ENCODE results near the gene ZNF783. TPM values are rescaled to one million over a fixed set of nuclear protein-coding genes. Genes with fewer than 3 reads are reported as not detected.
"Not testable (repeated sequence)": the region's sequence is repeated elsewhere in the genome, so short reads cannot be mapped to it uniquely, and the experiment has no call there.

ZNF783 gene
- total and polyA plus RNA-seq, 9 of the 15 experiments (the other 6 are each of a cell fraction or from before 2014, with no cell fraction given): 0.66 to 11.2 (median 5.4) TPM

- H4K20me1 ChIP-seq (replicated peaks; ENCODE audit: control insufficient read depth, insufficient read depth, low read length); H2AFZ ChIP-seq (ENCODE audit: low read depth, low read length); H3K4me2 ChIP-seq (ENCODE audit: insufficient read depth, low read length); H3K9me1 ChIP-seq (ENCODE audit: control insufficient read depth, insufficient read depth, low read length); H3K27ac ChIP-seq (ENCODE audit: extremely low read depth, low read depth, low read length); DNase-seq (ENCODE audit: extremely low read depth in 1 of 4, low spot score in 3 of 4); H3K79me2 ChIP-seq (ENCODE audit: control insufficient read depth, insufficient read depth, low read length); FAIRE-seq; BruUV-seq (replicated peaks); H3K9ac ChIP-seq (ENCODE audit: insufficient read depth in 1 of 2, low read depth in 2 of 2, low read length in 2 of 2); ATAC-seq; in situ Hi-C loops (cut with MboI); intact Hi-C loops (cut with micrococcal nuclease); CTCF ChIA-PET (ENCODE audit: low intra/inter-chr PET ratio); H3K9me3 ChIP-seq (replicated peaks; ENCODE audit: control insufficient read depth, insufficient read depth, low read depth, low read length); H3K4me3 ChIP-seq; H3K36me3 ChIP-seq (ENCODE audit: control insufficient read depth, insufficient read depth, low read length); H3K4me1 ChIP-seq (replicated peaks in 1 of 2; ENCODE audit: control insufficient read depth in 2 of 2, insufficient read depth in 2 of 2, low read length in 2 of 2): not testable (repeated sequence)
- 58% methylated on average over 8 of the region's 8 CpGs for WGBS (ENCODE audit: insufficient coverage, low coverage, missing lambda C conversion rate)
- H3K27me3 ChIP-seq (ENCODE audit: control insufficient read depth in 2 of 2, insufficient read depth in 2 of 2, low read length in 2 of 2): peaks cover 12 to 23% of the 10 kb centered on the region in 2 experiments; a peak in 4 of 5 replicates
- POLR2A ChIA-PET: interaction anchor here (1.3 kb wide), 1 partner anchor 10 kb away, joined by 4 read pairs; no protein-coding TSS in a partner anchor
Measured at GRCh38 chr7:149274424-149274823, 12.4 kb downstream of the ZNF783 start.

DNA sequence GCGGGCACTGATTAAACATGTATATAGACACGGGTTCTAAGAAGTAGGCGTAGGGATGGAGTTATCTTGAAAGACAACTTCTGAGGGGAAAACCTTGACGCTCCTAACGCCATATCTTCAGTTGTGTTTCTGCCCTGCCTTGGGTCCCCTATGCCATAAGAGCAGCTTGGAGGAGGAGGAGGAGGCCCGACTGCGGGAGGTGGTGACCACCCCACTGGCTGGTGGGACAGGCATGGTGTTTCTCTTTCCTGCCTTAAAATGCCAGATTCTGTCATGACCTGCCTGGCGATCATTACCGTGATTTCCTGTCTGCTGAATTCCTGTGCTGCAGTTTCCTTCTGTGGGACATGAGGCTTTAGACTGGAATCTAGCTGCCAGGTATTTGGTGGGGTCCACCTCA lies 15.9 kb downstream of the ZNF783 start:
- BruUV-seq (replicated peaks): no TSS peak
- Histone ChIP-seq H3K27ac (ENCODE audit: extremely low read depth, low read depth, low read length) (no peak overlapping the region), H3K4me1 (replicated peaks in 1 of 2; ENCODE audit: control insufficient read depth in 2 of 2, insufficient read depth in 2 of 2, low read length in 2 of 2) (peaks cover 0 to 14% of the 10 kb centered on the region in 2 experiments; a peak in 1 of 5 replicates), H4K20me1 (replicated peaks; ENCODE audit: control insufficient read depth, insufficient read depth, low read length) (peaks cover 13% of the 10 kb centered on the region), H3K79me2 (ENCODE audit: control insufficient read depth, insufficient read depth, low read length) (no peaks in the 10 kb centered on the region), H3K27me3 (ENCODE audit: control insufficient read depth in 2 of 2, insufficient read depth in 2 of 2, low read length in 2 of 2) (peaks cover 33 to 49% of the 10 kb centered on the region in 2 experiments), H3K9me3 (replicated peaks; ENCODE audit: control insufficient read depth, insufficient read depth, low read depth, low read length) (no peaks in the 10 kb centered on the region), H3K9ac (ENCODE audit: insufficient read depth in 1 of 2, low read depth in 2 of 2, low read length in 2 of 2) (no peak overlapping the region; a peak in 1 of 4 replicates), H3K4me3 (no peak overlapping the region), H3K9me1 (ENCODE audit: control insufficient read depth, insufficient read depth, low read length) (no peaks in the 10 kb centered on the region), H2AFZ (ENCODE audit: low read depth, low read length) (no peak overlapping the region), H3K36me3 (ENCODE audit: control insufficient read depth, insufficient read depth, low read length) (peaks cover 8% of the 10 kb centered on the region; the same call in 1 of the 3 replicates), H3K4me2 (ENCODE audit: insufficient read depth, low read length) (no peak overlapping the region)
- peak in 1 of 4 experiments; percentile 14 for DNase-seq (ENCODE audit: extremely low read depth in 1 of 4, low spot score in 3 of 4)
- CTCF ChIA-PET (ENCODE audit: low intra/inter-chr PET ratio): no interaction called here
- ATAC-seq: no peak
- WGBS (ENCODE audit: insufficient coverage, low coverage, missing lambda C conversion rate): 40% methylated on average over 9 of the region's 9 CpGs
- FAIRE-seq: no peak
- POLR2A ChIA-PET: no interaction called here
- intact Hi-C loops (cut with micrococcal nuclease) (no loop called here), in situ Hi-C loops (cut with MboI) (no loop called here)
- TF ChIP-seq SFPQ (IDR thresholded peaks at IDR 0.05; ENCODE audit: low read depth, low read length) (no peak), U2AF1 (optimal IDR thresholded peaks at IDR 0.05; ENCODE audit: low read depth, low read length) (no peak), ZNF699 (CRISPR knock-in tag; IDR thresholded peaks at IDR 0.05; ENCODE audit: insufficient replicate concordance) (no peak), ZMIZ1 (IDR thresholded peaks at IDR 0.05; ENCODE audit: low read depth in 2 of 2, low read length in 2 of 2) (no peak), BRD9 (IDR thresholded peaks at IDR 0.05; ENCODE audit: low read depth, partially characterized antibody) (no peak), PHB (CRISPR knock-in tag; IDR thresholded peaks at IDR 0.05) (no peak), MITF (IDR thresholded peaks at IDR 0.05) (no peak), ZNF174 (CRISPR knock-in tag; IDR thresholded peaks at IDR 0.05) (no peak)
